ENCODE data around the gene IRGC.
"Not testable (repeated sequence)": the region's sequence is repeated elsewhere in the genome, so short reads cannot be mapped to it uniquely, and the experiment has no call there.

The IRGC gene

DNA sequence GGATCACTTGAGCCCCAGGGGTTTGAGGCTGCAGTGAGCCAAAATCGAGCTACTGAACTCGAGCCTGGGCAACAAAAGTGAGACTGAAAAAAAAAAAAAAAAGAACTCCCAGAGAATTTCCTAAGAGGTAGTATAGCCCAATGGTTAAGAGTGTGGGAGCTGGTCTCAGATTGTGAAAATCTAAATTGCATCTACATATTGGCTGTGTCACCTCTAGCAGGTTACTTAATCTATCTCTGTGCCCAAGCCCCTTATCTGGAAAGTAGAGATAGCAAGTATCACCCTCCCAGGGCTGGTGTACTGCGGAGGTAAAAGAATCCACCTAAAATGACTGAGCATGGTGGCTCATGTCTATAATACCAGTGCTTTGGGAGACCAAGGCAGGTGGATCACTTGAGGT lies 42.2 kb upstream of the IRGC start:
- ChIA-PET CTCF (no interaction called here), POLR2A (no interaction called here)
- DNase-seq (ENCODE audit: extremely low spot score) = no peak
- TF ChIP-seq LEF1 (IDR thresholded peaks at IDR 0.05; ENCODE audit: borderline replicate concordance) = no peak
- TF ChIP-seq TARDBP (IDR thresholded peaks at IDR 0.05) = no peak
- TF ChIP-seq ELF4 (IDR thresholded peaks at IDR 0.05) = 0 out of 2 replicates have a peak, but pooled peaks have one; percentile 5

DNA sequence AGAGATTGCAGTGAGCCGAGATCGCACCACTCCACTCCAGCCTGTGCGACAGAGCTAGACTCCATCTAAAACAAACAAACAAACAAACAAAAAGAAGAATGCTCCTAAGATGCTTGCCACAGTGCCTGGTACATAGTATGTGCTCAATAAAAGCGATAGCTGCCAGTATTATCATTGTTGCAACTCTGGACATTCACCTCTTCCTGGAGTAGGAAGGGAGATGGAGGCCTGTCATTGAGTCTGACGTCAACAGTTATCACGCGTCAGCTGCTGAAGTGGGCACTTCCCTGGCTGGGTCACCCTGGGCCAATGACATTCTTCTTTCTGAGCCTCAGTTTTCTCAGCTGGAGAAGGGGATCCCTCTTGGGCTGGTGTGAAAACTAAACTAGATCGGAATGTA lies 41.7 kb upstream of the IRGC start:
- ChIA-PET POLR2A (no interaction called here), CTCF (no interaction called here)
- TF ChIP-seq ZNF384 (IDR thresholded peaks at IDR 0.05) (no peak), SUZ12 (IDR thresholded peaks at IDR 0.05) (no peak), FOXK2 (IDR thresholded peaks at IDR 0.05) (no peak), ELF4 (IDR thresholded peaks at IDR 0.05) (no peak), FOXM1 (IDR thresholded peaks at IDR 0.05; ENCODE audit: borderline replicate concordance) (no peak), CTBP1 (IDR thresholded peaks at IDR 0.05; ENCODE audit: borderline replicate concordance) (no peak), HDGF (IDR thresholded peaks at IDR 0.05; ENCODE audit: borderline replicate concordance) (no peak), ARNT (IDR thresholded peaks at IDR 0.05) (no peak), LEF1 (IDR thresholded peaks at IDR 0.05; ENCODE audit: borderline replicate concordance) (no peak), TARDBP (IDR thresholded peaks at IDR 0.05) (no peak), BHLHE40 (IDR thresholded peaks at IDR 0.05; ENCODE audit: borderline replicate concordance) (no peak), L3MBTL2 (conservative IDR thresholded peaks at IDR 0.05) (no peak)
- TF ChIP-seq, protein P1, sequence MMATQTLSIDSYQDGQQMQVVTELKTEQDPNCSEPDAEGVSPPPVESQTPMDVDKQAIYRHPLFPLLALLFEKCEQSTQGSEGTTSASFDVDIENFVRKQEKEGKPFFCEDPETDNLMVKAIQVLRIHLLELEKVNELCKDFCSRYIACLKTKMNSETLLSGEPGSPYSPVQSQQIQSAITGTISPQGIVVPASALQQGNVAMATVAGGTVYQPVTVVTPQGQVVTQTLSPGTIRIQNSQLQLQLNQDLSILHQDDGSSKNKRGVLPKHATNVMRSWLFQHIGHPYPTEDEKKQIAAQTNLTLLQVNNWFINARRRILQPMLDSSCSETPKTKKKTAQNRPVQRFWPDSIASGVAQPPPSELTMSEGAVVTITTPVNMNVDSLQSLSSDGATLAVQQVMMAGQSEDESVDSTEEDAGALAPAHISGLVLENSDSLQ (IDR thresholded peaks at IDR 0.05) = no peak
- no peak for DNase-seq (ENCODE audit: extremely low spot score)

DNA sequence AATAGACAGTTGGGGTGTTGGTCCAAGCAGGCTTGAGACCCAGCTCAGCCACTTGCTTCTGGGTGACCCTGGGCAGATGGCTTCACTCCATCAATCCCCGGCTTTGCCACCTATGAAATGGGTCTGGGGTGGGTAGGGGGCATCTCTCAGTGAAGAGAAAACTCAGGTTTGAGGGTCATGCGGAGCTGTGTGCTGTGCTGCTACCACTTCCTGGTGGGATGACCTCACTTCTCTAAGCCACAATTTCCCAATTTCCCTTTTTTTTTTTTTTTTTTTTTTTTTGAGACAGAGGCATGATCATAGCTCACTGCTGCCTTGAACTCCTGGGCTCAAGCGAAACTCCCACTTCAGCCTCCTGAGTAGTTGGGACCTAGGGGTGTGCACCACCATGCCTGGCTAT lies 41.3 kb upstream of the IRGC start:
- ChIA-PET CTCF (no interaction called here), POLR2A (no interaction called here)
- DNase-seq (ENCODE audit: extremely low spot score) = no peak
- TF ChIP-seq FOXM1 (IDR thresholded peaks at IDR 0.05; ENCODE audit: borderline replicate concordance) (no peak), SUZ12 (IDR thresholded peaks at IDR 0.05) (no peak)

DNA sequence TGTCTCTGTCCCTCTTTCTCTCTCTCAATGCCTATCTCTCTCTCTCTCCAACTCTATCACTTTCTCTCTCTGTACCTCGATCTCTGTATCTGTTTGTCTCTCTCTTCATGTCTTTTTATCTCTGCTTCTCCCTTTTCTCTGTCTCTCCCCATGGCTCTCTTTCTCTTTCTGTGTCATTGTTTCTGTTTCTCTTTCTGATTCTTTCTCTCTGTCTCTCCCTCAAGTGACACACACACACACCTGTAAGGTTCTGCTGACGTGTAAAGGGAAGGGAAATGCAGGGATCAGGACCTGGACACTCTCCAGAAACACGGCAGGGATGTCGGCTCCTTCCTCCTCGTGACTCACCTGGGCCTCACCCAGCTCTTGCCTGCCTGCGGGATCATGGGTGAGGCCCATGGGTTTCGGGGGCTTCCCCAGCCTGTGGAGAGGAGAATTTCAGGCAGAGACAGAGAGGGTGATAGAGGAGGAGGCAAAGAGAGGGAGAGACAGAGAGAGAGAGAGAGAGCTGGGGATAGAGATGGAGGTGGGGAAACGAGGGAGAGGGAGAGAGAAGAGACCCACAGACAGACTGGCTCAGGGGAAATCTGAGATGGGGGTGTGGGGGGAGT lies 40.5 kb upstream of the IRGC start:
- ChIA-PET CTCF (no interaction called here), POLR2A (no interaction called here)
- TF ChIP-seq LEF1 (IDR thresholded peaks at IDR 0.05; ENCODE audit: borderline replicate concordance) (no peak), HDGF (IDR thresholded peaks at IDR 0.05; ENCODE audit: borderline replicate concordance) (no peak), ELF4 (IDR thresholded peaks at IDR 0.05) (no peak), SP1 (IDR thresholded peaks at IDR 0.05) (no peak), TARDBP (IDR thresholded peaks at IDR 0.05) (no peak), NFRKB (IDR thresholded peaks at IDR 0.05) (no peak), FOXM1 (IDR thresholded peaks at IDR 0.05; ENCODE audit: borderline replicate concordance) (no peak), L3MBTL2 (conservative IDR thresholded peaks at IDR 0.05) (no peak), CTBP1 (IDR thresholded peaks at IDR 0.05; ENCODE audit: borderline replicate concordance) (no peak), FOXK2 (IDR thresholded peaks at IDR 0.05) (no peak), SUZ12 (IDR thresholded peaks at IDR 0.05) (no peak), BHLHE40 (IDR thresholded peaks at IDR 0.05; ENCODE audit: borderline replicate concordance) (no peak)
- DNase-seq (ENCODE audit: extremely low spot score) = no peak

DNA sequence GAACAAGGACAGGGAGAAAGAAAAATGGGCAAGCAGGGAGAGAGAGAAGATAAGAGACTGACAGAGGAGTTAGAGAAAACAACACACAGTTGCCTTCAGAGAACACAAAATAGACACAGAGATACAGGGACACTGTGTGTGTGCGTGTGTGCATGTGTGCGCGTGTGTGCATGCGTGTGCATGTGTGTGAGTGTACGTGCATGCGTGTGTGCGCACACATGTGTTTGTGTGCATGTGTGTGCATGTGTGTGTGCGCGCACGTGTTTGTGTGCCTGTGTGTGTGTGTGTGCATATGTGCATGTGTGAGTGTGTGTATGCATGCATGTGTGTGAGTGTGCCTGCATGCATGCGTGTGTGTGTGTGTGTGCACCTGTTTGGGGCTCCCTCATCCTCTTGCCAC lies 40.0 kb upstream of the IRGC start:
- ChIA-PET POLR2A (no interaction called here), CTCF (no interaction called here)
- DNase-seq (ENCODE audit: extremely low spot score) = no peak
- TF ChIP-seq SUZ12 (IDR thresholded peaks at IDR 0.05) (no peak), LEF1 (IDR thresholded peaks at IDR 0.05; ENCODE audit: borderline replicate concordance) (no peak), NFRKB (IDR thresholded peaks at IDR 0.05) (no peak), FOXA1 (IDR thresholded peaks at IDR 0.05) (no peak), HDGF (IDR thresholded peaks at IDR 0.05; ENCODE audit: borderline replicate concordance) (no peak), TARDBP (IDR thresholded peaks at IDR 0.05) (no peak), SP1 (IDR thresholded peaks at IDR 0.05) (no peak), ELF4 (IDR thresholded peaks at IDR 0.05) (no peak), ARNT (IDR thresholded peaks at IDR 0.05) (no peak), ZNF384 (IDR thresholded peaks at IDR 0.05) (no peak)

DNA sequence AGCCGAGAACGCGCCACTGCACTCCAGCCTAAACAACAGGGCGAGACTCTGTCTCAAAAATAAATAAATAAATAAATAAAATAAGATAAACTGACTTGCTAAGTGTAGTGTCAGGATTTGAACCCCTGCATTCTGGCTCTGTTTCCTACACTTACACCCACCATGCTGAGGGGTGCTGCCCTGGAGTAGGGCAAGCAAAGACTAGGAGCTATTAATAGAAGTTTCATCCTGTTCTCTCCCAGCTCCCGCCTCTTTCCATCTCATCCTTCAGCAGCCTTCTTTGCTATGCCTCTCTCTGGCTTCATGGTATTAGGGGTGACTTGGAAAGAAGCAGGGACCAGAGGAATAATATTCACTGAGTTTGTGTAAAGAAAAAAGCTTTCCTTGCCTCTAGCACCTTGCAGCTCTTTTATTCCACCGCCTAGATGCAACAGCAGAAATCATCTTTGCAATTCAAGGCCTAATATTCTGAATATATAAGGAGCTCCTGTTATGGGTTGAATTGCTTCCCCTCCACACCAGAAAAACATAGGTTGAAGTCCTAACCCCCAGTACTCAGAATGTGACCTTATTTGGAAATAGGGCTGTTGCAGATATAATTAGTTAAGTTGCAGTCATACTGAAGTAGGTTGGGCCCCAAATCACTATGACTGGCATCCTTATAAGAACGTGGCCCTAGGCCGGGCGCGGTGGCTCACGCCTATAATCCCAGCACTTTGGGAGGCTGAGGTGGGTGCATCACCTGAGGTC lies 37.2 kb upstream of the IRGC start:
- ChIA-PET POLR2A (interaction anchor here (1.6 kb wide), 1 partner anchor 8 kb away, joined by 6 read pairs; no protein-coding TSS in a partner anchor), CTCF (no interaction called here)
- TF ChIP-seq HDGF (IDR thresholded peaks at IDR 0.05; ENCODE audit: borderline replicate concordance) = no peak
- no peak for TF ChIP-seq TARDBP (IDR thresholded peaks at IDR 0.05)
- no peak for TF ChIP-seq L3MBTL2 (conservative IDR thresholded peaks at IDR 0.05)
- TF ChIP-seq LEF1 (IDR thresholded peaks at IDR 0.05; ENCODE audit: borderline replicate concordance) = no peak
- TF ChIP-seq ARNT (IDR thresholded peaks at IDR 0.05) = no peak
- TF ChIP-seq NFRKB (IDR thresholded peaks at IDR 0.05) = no peak
- TF ChIP-seq, protein P1 (IDR thresholded peaks at IDR 0.05) = no peak
- TF ChIP-seq CTBP1 (IDR thresholded peaks at IDR 0.05; ENCODE audit: borderline replicate concordance) = no peak
- no peak for TF ChIP-seq FOXM1 (IDR thresholded peaks at IDR 0.05; ENCODE audit: borderline replicate concordance)
- TF ChIP-seq ELF4 (IDR thresholded peaks at IDR 0.05) = no peak
- no peak for TF ChIP-seq SP1 (IDR thresholded peaks at IDR 0.05)
- TF ChIP-seq FOXK2 (IDR thresholded peaks at IDR 0.05) = no peak
- no peak for TF ChIP-seq FOXA1 (IDR thresholded peaks at IDR 0.05)
- TF ChIP-seq ZNF384 (IDR thresholded peaks at IDR 0.05) = no peak
- TF ChIP-seq BHLHE40 (IDR thresholded peaks at IDR 0.05; ENCODE audit: borderline replicate concordance) = no peak
- TF ChIP-seq SUZ12 (IDR thresholded peaks at IDR 0.05) = no peak
- no peak for DNase-seq (ENCODE audit: extremely low spot score)

DNA sequence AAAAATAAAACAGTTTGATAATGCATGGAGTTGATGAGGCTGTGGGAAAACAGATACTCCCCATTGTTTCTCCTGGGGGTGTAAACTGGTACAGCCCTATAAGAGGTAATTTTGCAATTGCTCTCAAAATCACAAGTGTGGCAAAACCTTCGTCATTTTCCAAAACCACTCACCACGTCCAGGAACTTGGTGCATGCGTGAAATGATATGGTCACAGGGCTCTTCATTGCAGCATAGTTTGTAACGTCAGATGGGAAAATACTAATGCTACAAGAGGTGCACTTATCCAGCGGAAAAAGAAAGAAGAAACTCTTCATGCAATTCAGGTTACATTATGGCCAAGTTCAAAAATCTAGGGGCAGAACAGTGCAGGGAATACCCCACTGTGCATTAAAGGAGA lies 34.1 kb upstream of the IRGC start:
- no peak for DNase-seq (ENCODE audit: extremely low spot score)
- POLR2A ChIA-PET = no interaction called here
- CTCF ChIA-PET = interaction anchor here (0.7 kb wide), 1 partner anchor 13 kb away, joined by 3 read pairs; no protein-coding TSS in a partner anchor
- TF ChIP-seq SP1 (IDR thresholded peaks at IDR 0.05) (no peak), NFRKB (IDR thresholded peaks at IDR 0.05) (no peak), TARDBP (IDR thresholded peaks at IDR 0.05) (no peak), FOXM1 (IDR thresholded peaks at IDR 0.05; ENCODE audit: borderline replicate concordance) (no peak)
- TF ChIP-seq, protein P1 (IDR thresholded peaks at IDR 0.05) = no peak

DNA sequence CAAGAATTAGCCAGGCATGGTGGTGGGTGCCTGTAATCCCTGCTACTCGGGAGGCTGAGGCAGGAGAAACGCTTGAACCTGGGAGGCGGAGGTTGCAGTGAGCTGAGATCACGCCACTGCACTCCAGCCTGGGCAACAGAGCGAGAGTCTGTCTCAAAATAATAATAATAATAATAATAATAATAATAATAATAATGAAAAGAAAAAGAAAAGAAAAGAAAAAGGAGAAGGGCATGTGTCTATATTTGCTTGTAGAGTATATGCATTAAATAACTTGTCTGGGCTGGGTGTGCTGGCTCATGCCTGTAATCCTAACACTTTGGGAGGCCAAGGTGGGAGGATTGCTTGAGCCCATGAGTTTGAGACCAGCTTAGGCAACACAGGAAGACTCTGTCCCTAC lies 33.6 kb upstream of the IRGC start:
- DNase-seq (ENCODE audit: extremely low spot score); POLR2A ChIA-PET: not testable (repeated sequence)
- CTCF ChIA-PET = interaction anchor here (0.7 kb wide), 1 partner anchor 14 kb away, joined by 3 read pairs; no protein-coding TSS in a partner anchor
